Osteocyte (in vitro differentiated cells): ENCODE results near the gene CAPN10. TPM values are rescaled to one million over a fixed set of nuclear protein-coding genes. Genes with fewer than 3 reads are reported as not detected.
"Not testable (repeated sequence)": the region's sequence is repeated elsewhere in the genome, so short reads cannot be mapped to it uniquely, and the experiment has no call there.

Source experiments
- DNase-seq: peaks from one replicate; pipeline ENCODE4 v3.0.0; 2021; ENCODE audit warnings: mixed read lengths; ENCODE audit not compliant: unreplicated experiment; ENCODE audit errors: extremely low spot score
- H3K27ac Mint-ChIP-seq: one replicate; pipeline ENCODE4 v1.8.0; 2021; ENCODE audit warnings: mild to moderate bottlenecking, mixed read lengths; ENCODE audit not compliant: unreplicated experiment
- H3K27me3 Mint-ChIP-seq: one replicate; pipeline ENCODE4 v1.8.0; 2021; ENCODE audit warnings: mixed read lengths; ENCODE audit not compliant: unreplicated experiment
- H3K36me3 Mint-ChIP-seq: one replicate; pipeline ENCODE4 v1.8.0; 2021; ENCODE audit warnings: mixed read lengths; ENCODE audit not compliant: unreplicated experiment
- H3K4me1 Mint-ChIP-seq: one replicate; pipeline ENCODE4 v1.8.0; 2021; ENCODE audit warnings: mixed read lengths; ENCODE audit not compliant: unreplicated experiment
- H3K4me3 Mint-ChIP-seq: one replicate; pipeline ENCODE4 v1.8.0; 2021; ENCODE audit warnings: mild to moderate bottlenecking, moderate library complexity, mixed read lengths; ENCODE audit not compliant: unreplicated experiment
- H3K9me3 Mint-ChIP-seq: one replicate; pipeline ENCODE4 v1.8.0; 2021; ENCODE audit warnings: mixed read lengths; ENCODE audit not compliant: unreplicated experiment
- CTCF ChIP-seq: fragments of 200-600 bp; sonication (generic); IDR thresholded peaks from 2 replicates; pipeline ENCODE4 v1.5.0; 2021; ENCODE audit warnings: antibody characterized with exemption, mild to moderate bottlenecking, moderate library complexity
- total RNA-seq: library from RNA; stranded (reverse); gene quantifications from 2 replicates; pipeline ENCODE4 v1.2.1, GENCODE V29; 2021

CAPN10 gene
- total RNA-seq, 1 donor from 2014 or later: 37.7 TPM

- Mint-ChIP-seq H3K4me3 (peak overlapping the region; percentile 74), H3K9me3 (no peaks in the 10 kb centered on the region), H3K4me1 (peaks cover 38% of the 10 kb centered on the region), H3K27ac (peak overlapping the region; percentile 89), H3K36me3 (no peaks in the 10 kb centered on the region), H3K27me3 (no peaks in the 10 kb centered on the region)
- TF ChIP-seq CTCF: peak; percentile 39
- DNase-seq: peak; percentile 100
These were observed 25.8 kb upstream of the CAPN10 start for GRCh38 chr2:240560480-240561324.

GRCh38 chr2:240561325-240561971 is 25.1 kb upstream of the CAPN10 start:
- no peaks in the 10 kb centered on the region for H3K27me3 Mint-ChIP-seq
- DNase-seq: no peak
- no peaks in the 10 kb centered on the region for H3K36me3 Mint-ChIP-seq
- TF ChIP-seq CTCF: no peak
- peaks cover 45% of the 10 kb centered on the region for H3K4me1 Mint-ChIP-seq
- peak overlapping the region; percentile 89 for H3K27ac Mint-ChIP-seq
- H3K4me3 Mint-ChIP-seq: peak overlapping the region; percentile 74
- no peaks in the 10 kb centered on the region for H3K9me3 Mint-ChIP-seq

- not testable (repeated sequence) for H3K27ac Mint-ChIP-seq, H3K36me3 Mint-ChIP-seq, H3K9me3 Mint-ChIP-seq, H3K27me3 Mint-ChIP-seq, H3K4me3 Mint-ChIP-seq
- peaks cover 52% of the 10 kb centered on the region for H3K4me1 Mint-ChIP-seq
- DNase-seq: peak; percentile 71
These were observed 23.3 kb upstream of the CAPN10 start for GRCh38 chr2:240563231-240563630.

- H3K27ac Mint-ChIP-seq: peak overlapping the region; percentile 10
- H3K27me3 Mint-ChIP-seq: no peaks in the 10 kb centered on the region
- no peak for TF ChIP-seq CTCF
- no peaks in the 10 kb centered on the region for H3K9me3 Mint-ChIP-seq
- H3K36me3 Mint-ChIP-seq: no peaks in the 10 kb centered on the region
- H3K4me3 Mint-ChIP-seq: no peak overlapping the region
- peaks cover 46% of the 10 kb centered on the region for H3K4me1 Mint-ChIP-seq
- DNase-seq: peak; percentile 38
These were observed 22.5 kb upstream of the CAPN10 start for GRCh38 chr2:240563951-240564560.

GRCh38 chr2:240564561-240565332 is 21.8 kb upstream of the CAPN10 start:
- Mint-ChIP-seq H3K4me3 (no peak overlapping the region), H3K9me3 (no peaks in the 10 kb centered on the region), H3K27me3 (no peaks in the 10 kb centered on the region), H3K36me3 (no peaks in the 10 kb centered on the region), H3K27ac (peak overlapping the region; percentile 10), H3K4me1 (peaks cover 47% of the 10 kb centered on the region)
- peak; percentile 70 for DNase-seq
- TF ChIP-seq CTCF: no peak
